ENCODE results near the gene KRTAP10-4.
A peak's percentile ranks its signal among the peaks of the same experiment; 100 is the strongest.
"Not testable (repeated sequence)": the region's sequence is repeated elsewhere in the genome, so short reads cannot be mapped to it uniquely, and the experiment has no call there.

KRTAP10-4 gene

DNA sequence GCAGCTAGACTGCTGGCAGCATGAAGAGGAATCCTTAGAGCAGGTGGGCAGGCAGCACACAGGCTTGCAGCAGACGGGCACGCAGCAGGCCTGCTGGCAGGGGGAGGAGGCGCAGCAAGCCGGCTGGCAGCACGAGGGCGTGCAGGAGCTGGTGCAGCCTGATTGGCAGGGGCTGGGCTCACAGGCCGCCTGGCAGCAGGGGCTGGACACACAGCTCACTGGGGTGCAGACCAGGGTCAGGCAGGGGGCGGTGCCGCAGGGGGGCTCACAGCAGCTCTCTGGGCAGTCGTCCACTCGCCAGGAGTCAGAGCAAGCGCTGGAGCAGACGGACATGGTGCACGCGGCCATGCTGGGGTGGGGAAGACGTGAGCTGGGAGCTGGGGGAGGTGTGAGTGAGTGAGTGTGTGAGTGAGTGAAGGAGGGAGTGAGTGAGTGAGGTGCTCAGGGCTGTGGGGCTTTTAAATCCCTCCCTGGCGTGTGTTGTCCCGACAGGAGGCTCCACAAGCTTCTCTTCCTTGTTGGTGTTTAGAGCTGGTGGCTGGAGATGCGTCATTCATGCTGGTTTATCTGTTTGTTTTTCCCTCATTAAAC, 6.8 kb downstream of the KRTAP10-4 start, which contains the start of gene KRTAP10-5:
Gene KRTAP10-5, minus strand, starts transcription at position 374 of the 591 bp plus-strand sequence. Its CDS starts 26 bp downstream, at position 348.
- DNase-seq = not testable (repeated sequence)

DNA sequence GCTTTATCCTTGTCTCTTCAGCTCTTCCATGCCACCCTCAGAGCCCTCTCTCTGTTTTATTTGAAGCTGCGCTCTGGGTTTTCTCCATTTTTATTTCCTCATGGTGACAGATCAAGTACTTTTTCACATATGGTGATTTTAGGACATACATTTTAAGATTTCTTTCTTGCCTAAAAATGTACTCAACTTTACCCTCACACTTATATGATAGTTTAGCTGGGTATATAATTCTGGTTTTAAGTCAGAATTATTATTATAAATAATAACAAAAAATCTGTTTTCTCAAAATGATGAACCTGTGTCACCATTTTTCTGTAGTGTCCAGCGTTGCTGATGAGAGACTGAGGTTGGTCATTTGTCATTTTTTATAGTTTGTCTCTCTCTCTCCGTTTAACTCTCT, 7.6 kb downstream of the KRTAP10-4 start:
- DNase-seq = no peak

DNA sequence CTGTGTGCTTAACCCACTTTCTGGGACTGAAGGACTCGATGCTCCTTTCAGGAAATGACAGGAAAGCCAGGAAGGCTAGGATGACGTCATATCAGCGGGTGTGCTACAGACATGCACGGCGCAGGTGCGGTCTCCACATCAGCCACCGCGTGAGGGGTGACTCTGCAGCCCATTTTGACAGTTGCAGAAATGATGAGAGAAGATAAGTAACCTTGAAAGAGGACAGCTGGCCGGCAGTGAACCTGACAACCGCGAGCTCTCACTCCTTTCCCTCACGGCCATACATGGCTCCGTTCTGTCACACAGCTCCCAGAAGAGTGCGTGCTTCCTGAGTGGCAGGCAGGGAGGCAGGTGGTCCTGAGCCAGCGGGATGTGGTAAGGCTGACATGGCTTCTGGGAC, 8.5 kb downstream of the KRTAP10-4 start:
- DNase-seq = no peak

DNA sequence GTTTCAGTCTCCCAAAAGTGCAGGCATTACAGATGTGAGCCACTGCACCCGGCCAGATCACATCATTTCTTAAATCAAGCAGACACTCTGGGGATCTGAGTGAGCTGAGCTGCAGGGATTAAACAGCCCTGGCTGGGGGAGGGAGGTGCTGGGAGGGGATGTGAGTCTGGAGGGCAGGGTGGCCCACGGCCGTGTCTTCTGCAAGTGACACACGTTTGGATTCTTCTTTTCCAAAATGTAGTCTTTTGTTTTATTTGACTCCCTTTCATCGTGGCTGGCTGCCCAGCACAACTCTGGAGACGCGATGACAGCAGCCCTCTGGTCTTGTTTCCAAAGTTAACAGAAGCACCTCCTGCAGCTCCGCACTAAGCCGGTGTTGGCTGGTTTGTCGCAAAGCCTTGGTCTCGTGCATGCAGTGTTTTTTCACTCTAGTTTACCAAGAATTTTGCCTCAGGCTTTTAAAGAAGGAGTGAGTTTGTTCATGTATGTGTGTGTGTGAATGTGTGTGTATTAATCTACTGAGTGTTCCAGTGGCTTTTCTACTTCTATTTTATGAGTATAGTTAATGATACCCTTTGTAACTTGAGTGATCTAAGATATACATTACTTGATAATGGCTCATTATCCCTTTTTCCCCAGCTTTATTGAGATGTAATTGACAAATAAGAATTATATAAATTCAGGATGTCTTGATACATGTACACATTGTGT, 9.7 kb downstream of the KRTAP10-4 start:
- no peak for DNase-seq

DNA sequence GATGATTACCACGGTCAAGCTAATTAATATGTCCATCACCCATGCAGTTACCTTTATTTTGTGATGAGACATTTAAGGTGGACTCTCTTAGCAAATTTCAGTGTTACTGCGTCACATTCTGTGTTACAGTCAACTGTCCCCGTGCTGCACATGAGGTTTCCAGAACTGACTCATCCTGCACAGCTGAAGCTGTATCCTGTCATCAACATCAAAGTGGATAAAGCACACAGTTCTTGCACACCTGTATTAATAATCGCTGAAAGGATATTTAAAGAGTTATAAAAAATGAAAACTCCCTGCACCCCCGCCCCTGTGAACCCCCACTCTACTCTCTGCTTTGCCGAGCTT, 10.2 kb downstream of the KRTAP10-4 start:
- peak; percentile 18 for DNase-seq

DNA sequence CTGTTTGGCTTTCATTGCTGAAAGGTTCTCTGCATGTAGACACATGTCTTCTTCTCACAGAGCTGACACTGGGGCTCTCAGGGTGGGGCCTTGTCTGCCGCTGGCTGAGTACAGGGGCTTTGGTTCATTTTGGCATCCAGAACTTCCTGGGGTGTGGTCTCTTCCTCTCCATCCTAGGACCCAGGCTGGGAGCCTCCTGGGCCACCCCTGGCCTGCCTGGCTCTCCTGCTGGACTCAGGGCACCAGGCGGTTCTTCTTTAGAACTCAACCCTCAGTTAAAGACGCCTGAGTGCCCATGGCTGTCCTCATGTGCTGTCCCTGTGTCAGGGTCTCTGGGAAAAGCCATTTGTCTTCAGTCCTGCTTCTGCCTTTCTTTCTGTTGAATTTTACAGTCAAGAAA, 12.4 kb downstream of the KRTAP10-4 start:
- DNase-seq = no peak

DNA sequence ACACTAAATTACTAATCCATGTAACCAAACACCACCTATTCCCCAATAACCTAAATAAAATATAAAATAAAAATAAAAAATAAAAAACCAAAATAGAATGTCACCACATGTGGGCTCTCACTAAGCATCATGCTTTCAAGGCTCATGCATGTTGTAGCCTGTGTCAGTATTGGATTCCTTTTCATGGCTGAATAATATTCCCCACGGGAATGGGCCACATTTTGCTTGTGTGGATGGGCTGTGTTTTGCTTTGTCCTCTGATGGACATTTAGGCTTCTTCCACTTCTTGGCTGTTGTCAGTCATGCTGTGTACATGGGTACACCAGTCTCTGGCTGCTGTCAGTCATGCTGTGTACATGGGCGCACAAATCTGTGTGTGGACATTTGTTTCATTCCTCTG, 15.6 kb downstream of the KRTAP10-4 start:
- DNase-seq = no peak

DNA sequence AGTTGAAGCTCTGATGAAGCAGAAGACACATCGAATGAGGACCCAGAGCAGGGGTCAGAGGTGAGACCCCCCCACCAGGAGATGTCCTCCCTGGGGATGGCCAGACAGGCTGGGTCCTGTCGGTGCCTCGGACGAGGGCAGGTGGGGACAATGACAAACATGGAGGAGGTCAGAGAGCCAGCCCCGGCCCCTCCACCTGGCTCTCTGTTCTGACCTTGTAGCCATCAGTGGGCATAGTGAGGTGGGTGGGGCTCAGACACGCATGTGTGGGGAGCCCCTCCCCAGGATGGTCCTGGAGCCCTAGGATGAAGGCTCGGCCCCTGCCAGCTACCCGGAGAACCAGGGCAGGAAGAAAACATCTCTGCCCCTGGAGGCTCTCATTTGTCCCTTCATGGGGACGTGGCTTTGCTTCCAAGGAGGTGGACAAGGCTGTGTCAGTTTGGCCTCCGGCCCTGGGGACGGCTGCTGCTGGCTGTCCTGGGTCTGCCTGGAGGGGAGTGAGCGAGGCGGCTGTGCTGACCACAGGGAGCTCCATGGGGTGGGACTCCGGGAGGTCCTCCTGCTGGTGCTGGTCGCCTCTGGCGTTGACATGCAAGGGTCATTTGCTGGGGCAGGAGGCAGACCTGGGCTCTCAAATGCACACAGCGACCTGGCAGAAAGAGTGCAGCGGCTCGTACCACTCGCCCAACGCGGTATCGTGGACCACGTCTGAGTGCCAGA, 16.2 kb downstream of the KRTAP10-4 start:
- no peak for DNase-seq

DNA sequence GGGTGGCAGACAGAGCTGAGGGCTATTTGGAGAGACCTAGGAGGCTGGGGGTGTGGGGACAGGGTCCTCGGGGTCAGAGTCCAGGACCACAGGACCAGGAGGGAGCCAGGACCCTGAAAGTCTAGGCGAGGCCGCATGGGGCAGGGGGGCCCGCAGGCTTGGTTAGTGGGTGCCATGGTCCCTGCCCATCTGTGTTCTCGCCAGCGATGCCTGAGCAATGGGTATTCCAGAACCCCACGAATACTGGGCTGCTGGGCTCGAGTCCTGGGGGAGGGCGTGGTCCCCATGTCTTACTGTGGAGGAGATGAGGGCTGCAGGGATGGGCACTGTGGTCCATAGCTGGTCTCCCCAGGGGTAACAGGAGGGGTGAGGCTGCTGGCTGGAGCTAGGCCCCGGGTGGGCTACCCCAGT, 16.8 kb downstream of the KRTAP10-4 start:
- DNase-seq = no peak

DNA sequence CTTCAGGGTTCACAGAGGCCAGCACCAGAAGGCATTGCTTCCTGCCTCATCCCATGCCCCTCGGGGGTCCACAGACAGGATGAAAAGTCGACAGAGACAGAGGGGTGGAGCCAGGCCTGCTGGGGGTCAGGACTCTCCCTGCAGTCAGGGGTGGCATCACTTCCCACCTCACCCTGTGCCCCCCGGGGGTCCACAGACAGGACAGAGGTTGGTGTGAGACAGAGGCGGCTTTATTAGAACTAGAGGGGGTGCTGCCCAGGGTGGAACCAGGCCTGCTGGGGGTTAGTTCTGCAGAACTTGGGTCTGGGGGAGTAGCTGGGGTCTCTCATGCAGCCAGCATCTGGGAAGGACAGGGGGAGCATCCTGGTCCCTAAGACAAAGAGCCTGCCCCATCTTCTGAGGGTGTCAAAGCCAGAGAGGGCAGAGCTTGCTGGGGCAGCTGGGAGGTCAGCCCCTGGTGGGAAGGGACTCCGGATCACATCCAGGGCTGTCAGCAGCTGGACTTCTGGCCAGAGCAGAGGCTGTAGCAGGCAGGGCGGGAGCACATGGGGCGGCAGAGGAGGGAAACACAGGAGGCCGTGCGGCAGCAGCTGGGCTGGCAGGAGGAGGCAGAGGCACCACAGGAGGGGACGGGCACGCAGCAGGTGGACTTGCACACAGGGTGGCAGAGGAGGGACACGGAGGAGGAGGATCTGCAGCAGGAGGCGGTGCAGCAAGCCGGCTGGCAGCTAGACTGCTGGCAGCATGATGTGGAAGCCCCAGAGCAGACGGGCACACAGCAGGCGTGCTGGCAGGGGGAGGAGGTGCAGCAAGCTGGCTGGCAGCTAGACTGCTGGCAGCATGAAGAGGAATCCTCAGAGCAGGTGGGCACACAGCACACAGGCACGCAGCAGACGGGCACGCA, 17.6 kb downstream of the KRTAP10-4 start:
- DNase-seq = not testable (repeated sequence)

DNA sequence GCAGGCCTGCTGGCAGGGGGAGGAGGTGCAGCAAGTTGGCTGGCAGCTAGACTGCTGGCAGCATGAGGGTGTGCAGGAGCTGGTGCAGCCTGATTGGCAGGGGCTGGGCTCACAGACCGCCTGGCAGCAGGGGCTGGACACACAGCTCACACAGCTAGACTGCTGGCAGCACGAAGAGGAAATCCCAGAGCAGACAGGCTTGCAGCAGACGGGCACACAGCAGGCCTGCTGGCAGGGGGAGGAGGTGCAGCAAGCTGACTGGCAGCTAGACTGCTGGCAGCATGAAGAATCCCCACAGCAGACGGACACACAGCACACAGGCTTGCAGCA, 18.2 kb downstream of the KRTAP10-4 start:
- DNase-seq = not testable (repeated sequence)

DNA sequence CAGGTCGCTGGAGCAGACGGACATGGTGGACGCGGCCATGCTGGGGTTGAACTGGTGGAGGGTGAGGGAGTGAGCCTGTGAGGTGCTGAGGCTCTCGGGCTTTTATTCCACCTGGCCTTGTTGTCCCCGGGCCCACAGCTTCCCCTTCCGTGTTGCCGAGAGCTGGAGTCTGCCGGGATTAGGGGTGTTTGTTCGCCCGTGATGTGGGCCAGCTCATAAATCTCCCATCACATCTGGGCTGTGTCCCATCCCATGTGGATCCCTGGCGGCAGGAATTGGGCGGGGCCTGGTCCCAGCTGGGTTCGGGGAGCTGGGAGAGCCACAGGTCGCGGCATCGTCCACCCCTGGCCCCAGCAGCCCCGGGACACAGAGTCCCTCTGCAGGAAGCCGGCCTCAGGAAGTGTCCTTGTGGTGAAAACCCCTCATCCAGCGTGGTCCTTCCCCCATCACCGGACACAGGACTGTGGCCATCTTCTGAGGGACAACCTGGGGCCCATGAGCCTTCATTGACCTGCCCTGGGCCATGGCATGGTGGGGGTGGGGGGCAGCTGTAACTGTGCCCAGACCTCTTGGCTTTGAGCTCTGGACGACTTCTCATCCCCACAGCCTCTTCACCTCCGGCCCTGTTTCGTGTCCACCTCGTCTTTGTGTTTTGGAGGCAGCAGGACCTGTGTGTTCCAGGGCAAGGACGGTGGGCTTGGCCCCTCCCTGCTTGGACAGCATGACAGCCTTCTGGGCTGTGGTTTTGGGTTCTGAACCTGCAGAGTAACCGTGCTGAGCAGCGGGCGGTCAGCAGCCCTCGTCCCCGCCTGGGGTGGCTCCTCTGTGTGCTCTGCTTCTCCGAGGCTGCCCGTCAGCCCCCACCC, 19.1 kb downstream of the KRTAP10-4 start, which contains the start of gene KRTAP10-6:
Gene KRTAP10-6, minus strand, starts transcription at position 60 of the 866 bp plus-strand sequence. Its CDS starts 21 bp downstream, at position 39.
- DNase-seq = no peak

DNA sequence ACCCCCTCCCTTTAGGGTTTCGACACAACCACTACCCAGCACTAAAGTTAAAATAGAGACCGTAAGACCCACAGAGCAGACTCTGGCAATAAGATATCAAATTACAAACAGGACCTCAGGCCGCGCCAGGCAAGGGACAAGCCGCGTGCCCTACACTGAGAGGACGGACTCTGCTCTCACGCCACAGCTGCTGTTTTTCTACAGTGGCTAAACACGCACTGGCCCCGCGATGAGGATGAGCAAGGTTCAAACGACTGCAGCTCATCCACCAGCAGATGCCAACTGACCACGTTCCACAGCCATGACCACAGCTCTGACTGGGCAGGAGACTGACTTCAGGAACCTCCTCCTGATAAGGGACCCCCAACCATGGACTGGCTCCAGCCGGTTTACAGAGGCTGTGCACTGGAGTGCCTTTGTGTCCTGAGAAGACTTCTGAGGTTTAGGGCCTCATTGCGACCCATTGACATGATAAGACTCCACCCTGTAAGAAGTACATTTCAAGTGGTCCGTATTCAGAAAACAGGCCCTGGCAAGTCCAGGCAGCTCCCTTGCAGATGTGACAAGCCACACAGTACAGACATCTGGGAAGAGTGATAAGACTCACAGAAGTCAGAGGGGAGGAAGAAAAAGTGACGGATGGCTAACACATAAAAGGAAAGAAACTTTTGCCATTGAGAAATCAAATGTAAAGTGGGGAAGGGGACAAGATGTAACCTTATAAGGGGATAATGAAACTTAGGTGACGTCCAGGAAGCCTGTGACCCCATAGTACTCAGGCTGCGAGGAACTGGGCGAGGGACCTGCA, 20.3 kb downstream of the KRTAP10-4 start:
- no peak for DNase-seq

DNA sequence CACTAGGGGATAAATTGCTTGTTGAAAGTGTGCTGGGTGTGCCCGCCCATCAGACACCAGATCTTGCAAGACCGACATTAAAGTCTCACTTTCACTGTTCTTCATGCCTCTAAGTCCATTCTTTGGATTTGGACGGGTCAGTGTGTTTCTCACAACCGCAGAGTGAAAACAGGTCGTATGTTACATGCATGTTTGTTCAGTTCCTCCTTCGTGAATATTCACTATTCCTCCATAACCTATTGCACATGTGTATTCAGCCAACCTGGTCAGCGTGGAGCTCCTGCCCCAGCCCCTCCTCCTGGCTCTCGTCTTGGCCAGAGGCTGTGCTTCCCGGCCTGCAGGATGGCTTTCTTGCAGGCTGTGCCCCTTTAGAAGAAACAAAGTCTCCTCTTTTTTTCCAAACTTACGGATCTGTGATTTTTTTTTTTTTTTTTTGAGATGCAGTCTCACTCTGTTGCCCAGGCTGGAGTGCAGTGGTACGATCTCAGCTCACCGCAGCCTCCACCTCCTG, 20.9 kb downstream of the KRTAP10-4 start:
- DNase-seq = no peak

DNA sequence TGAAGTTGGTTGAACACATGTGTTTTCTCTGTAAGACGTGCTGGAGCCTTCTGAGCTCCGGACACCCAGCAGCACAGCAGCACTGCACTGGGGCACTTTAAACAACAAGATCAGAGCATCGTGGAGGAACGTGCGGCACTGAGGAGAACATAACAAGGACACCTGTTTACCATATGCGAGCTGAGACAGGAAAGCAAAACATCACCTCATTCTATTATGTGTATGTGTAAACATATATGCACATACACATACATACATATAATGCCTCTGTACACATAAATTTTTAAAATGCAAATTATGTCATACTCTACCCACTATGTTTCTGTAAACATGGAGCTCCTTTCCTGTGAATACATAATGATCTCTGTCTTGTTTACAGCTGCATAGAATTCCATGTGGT, 22.0 kb downstream of the KRTAP10-4 start:
- no peak for DNase-seq

DNA sequence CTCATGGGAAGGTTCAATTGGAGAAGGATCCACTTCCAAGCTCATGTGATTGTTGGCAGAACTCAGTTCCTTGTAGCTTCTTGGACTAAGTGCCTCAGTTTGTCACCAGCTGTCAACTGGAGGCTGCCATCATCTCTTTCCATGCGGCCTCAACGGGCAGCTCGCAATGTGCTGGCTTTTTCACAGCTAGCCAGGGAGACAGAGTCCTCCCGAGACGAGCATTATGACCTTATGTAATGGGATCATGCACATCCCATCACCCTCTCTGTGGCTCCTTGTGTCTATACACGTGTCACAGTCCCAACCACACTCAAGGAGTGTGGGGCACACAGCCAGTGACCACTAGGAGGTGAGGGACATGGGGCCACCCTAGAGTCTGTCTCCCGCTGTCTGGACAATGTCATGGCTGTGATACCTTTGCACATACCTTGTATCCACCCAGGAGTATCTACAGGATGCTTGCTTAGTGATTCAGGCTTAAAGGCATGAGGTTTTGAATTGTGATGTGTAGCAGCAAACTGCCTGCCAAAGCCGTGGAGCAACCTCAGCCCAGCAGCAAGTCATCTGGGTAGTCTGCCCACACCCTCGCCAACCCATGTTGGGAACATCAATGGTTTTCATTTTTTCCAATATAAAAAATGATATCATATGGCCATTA, 22.7 kb downstream of the KRTAP10-4 start:
- DNase-seq = no peak

DNA sequence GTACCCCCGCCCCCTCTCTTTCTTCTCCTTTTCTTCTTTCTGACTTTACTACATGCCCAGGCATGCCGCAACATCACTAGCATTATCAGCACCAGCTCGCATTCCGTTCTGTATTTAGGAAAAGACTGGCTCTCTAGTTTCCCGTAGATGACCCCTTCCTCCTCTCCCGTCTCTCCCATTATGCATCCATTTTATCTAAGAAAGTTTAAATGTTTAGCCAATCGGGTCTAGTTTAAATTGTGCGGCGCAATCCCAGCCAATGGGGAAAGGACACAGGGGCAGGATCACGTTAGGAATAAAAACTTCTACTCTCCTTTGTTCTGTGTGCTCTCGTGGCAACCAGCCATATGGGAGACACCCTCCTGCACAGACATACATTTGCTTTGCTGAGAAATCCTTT, 24.5 kb downstream of the KRTAP10-4 start:
- no peak for DNase-seq

DNA sequence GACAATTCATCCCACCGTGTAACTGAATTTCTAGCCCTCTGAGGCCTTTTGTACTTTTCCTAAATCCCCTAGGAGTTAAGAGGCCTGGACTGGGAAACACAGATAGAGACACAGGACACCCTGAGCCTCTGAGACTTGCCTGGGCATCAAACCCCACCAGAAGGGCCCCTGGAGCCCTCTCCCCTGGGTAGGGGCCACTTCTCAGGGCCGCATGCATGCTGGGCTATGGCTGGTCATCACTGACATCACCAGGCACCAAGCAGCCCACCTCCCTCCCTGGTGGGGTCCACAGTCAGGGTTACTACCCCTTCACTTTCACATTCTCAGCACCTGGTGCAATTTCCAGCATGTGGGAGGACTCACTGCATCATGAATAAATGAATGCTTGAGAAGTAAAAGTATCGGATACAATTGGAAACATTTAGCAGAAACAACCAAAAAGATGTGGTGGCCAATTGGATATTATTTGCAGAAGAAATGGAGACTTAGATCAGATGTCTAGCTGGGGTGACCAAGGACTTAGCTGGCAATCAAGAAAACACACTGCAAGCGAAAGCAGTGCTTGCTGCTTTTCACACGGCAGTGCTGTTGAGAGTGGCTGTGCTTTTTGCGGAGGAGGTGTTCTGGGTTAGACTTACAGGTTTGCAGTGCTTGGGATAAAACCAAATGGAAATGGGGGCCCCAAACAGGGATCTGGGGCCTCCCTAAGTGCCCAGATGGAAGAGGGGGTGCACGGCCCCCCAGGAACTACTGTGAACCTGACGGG, 25.9 kb downstream of the KRTAP10-4 start:
- DNase-seq = no peak

Measured in CD4-positive, alpha-beta T cell treated with Interleukin-17A for 4 hours (primary cell).